G401 (cell line): ENCODE results near the gene VRTN. TPM values are rescaled to one million over a fixed set of nuclear protein-coding genes. Genes with fewer than 3 reads are reported as not detected.
"Not testable (repeated sequence)": the region's sequence is repeated elsewhere in the genome, so short reads cannot be mapped to it uniquely, and the experiment has no call there.

Experiments used
- DNase-seq: peaks from one replicate; pipeline ENCODE4 v3.0.0-alpha.2; 2015; ENCODE audit warnings: low spot score
- in situ Hi-C: cut with HindIII; loops from 2 replicates; pipeline ENCODE4 v1.10.0; 2016; ENCODE audit warnings: low sequenced_read_pairs, mixed read lengths
- total RNA-seq: library from RNA; depleted of rRNA; stranded (reverse); fragments of >200 nt; shearing (Covaris generic); gene quantifications from 2 replicates; pipeline ENCODE4 v1.2.3, GENCODE V29; 2014; rRNA removed

VRTN gene
- 0.06 TPM in 1 of 2 replicates, not detected in the other for total RNA-seq

GRCh38 chr14:74348241-74348734 is at the start of gene VRTN:
Gene VRTN, plus strand, starts transcription at chr14:74348471. Its CDS starts 8,313 bp downstream, at chr14:74356784.
- DNase-seq = no peak

GRCh38 chr14:74299061-74299545 is 49.2 kb upstream of the VRTN start:
- in situ Hi-C loops = loop anchor here (25.0 kb wide), 1 partner anchor 187 kb away; no protein-coding TSS in a partner anchor
- no peak for DNase-seq

More at GRCh38 chr14:74348241-74348734, at the start of gene VRTN:
- in situ Hi-C loops = no loop called here

GRCh38 chr14:74301594-74302151 is 46.6 kb upstream of the VRTN start:
- DNase-seq = no peak
- in situ Hi-C loops = no loop called here

- DNase-seq = peak; percentile 64
Observed at GRCh38 chr14:74302152-74302628, 46.1 kb upstream of the VRTN start.

GRCh38 chr14:74302634-74303569 is 45.4 kb upstream of the VRTN start, which contains the start of gene ABCD4:
Gene ABCD4, minus strand, starts transcription at chr14:74302934. Its CDS starts 22 bp downstream, at chr14:74302912.
- in situ Hi-C loops = no loop called here
- peak; percentile 97 for DNase-seq

More at GRCh38 chr14:74302152-74302628, 46.1 kb upstream of the VRTN start:
- in situ Hi-C loops = no loop called here

- in situ Hi-C loops = no loop called here
- no peak for DNase-seq
Observed at GRCh38 chr14:74308695-74309094, 39.6 kb upstream of the VRTN start.

- in situ Hi-C loops = no loop called here
Observed at GRCh38 chr14:74309125-74310022, 38.9 kb upstream of the VRTN start.

GRCh38 chr14:74312161-74312560 is 36.1 kb upstream of the VRTN start:
- DNase-seq = no peak

More at GRCh38 chr14:74309125-74310022, 38.9 kb upstream of the VRTN start:
- DNase-seq = no peak

GRCh38 chr14:74313601-74314000 is 34.7 kb upstream of the VRTN start:
- no peak for DNase-seq
- in situ Hi-C loops = no loop called here

More at GRCh38 chr14:74312161-74312560, 36.1 kb upstream of the VRTN start:
- in situ Hi-C loops = no loop called here

- in situ Hi-C loops = no loop called here
Observed at GRCh38 chr14:74314576-74314975, 33.7 kb upstream of the VRTN start.

GRCh38 chr14:74324931-74325361 is 23.3 kb upstream of the VRTN start:
- peak; percentile 13 for DNase-seq
- in situ Hi-C loops = no loop called here

More at GRCh38 chr14:74314576-74314975, 33.7 kb upstream of the VRTN start:
- no peak for DNase-seq

GRCh38 chr14:74325446-74325845 is 22.8 kb upstream of the VRTN start:
- in situ Hi-C loops = no loop called here

GRCh38 chr14:74326369-74327152 is 21.7 kb upstream of the VRTN start:
- no peak for DNase-seq
- in situ Hi-C loops = no loop called here

More at GRCh38 chr14:74325446-74325845, 22.8 kb upstream of the VRTN start:
- no peak for DNase-seq

- DNase-seq, in situ Hi-C loops: not testable (repeated sequence)
Observed at GRCh38 chr14:74329950-74330552, 18.2 kb upstream of the VRTN start.

GRCh38 chr14:74333909-74334308 is 14.4 kb upstream of the VRTN start:
- in situ Hi-C loops = no loop called here
- no peak for DNase-seq

- DNase-seq = no peak
- in situ Hi-C loops = no loop called here
Observed at GRCh38 chr14:74346341-74346740, 1.9 kb upstream of the VRTN start.

- in situ Hi-C loops = no loop called here
- DNase-seq = no peak
Observed at GRCh38 chr14:74347097-74347794, 1.0 kb upstream of the VRTN start.
